A549 (cell line): ENCODE data around the gene LY6G5B. TPM values are rescaled to one million over a fixed set of nuclear protein-coding genes. Genes with fewer than 3 reads are reported as not detected.

ENCODE experiments used
- ATAC-seq, 2 experiments: fragments of 200-7000 bp in 1 of 2; fragments of >200 bp in 1 of 2; cut with Nextera tagmentation in 1 of 2; cut with Tn5 transposase in 1 of 2; 3 replicates each; pipeline versions ENCODE4 v1.8.0 to v1.9.1; 2018 to 2020; ENCODE audit warnings: mild to moderate bottlenecking in 1 of 2, moderate library complexity in 1 of 2
- CTCF ChIA-PET: fragments of 300-600 bp; sonication (Branson Sonifier 250); formaldehyde crosslinking; extraction: SDS; loops from one replicate; lab custom pipeline; 2021; ENCODE audit warnings: antibody characterized with exemption, inconsistent platforms; lab: Yijun Ruan, JAX
- POLR2A ChIA-PET: fragments of 350-600 bp; formaldehyde crosslinking; extraction: SDS; loops from one replicate; lab custom pipeline; 2021; ENCODE audit warnings: antibody characterized with exemption, inconsistent platforms; lab: Yijun Ruan, JAX
- DNase-seq, 2 experiments: peaks; one replicate each; pipeline versions ENCODE4 v3.0.0 to v3.0.0-alpha.2; 2011 to 2016; ENCODE audit warnings: low read depth in 1 of 2, low spot score in 1 of 2
- FAIRE-seq: peaks from 2 replicates; lab custom pipeline; 2011; peaks lifted over from hg19 to GRCh38; lab: Jason Lieb, UNC
- H3K27ac ChIP-seq, 2 experiments: fragments of >200 bp; sonication (Bioruptor Twin); formaldehyde crosslinking; 3 replicates each; pipeline ENCODE4 v1.5.1; 2016 to 2017
- H3K4me1 ChIP-seq: fragments of >200 bp; sonication (Bioruptor Twin); formaldehyde crosslinking; 3 replicates; pipeline ENCODE4 v1.6.1; 2016
- H3K4me2 ChIP-seq: fragments of >200 bp; sonication (Bioruptor Twin); formaldehyde crosslinking; 3 replicates; pipeline ENCODE4 v1.6.1; 2016
- H3K4me3 ChIP-seq: fragments of >200 bp; sonication (Bioruptor Twin); formaldehyde crosslinking; 3 replicates; pipeline ENCODE4 v1.5.1; 2016
- H3K9me3 ChIP-seq: fragments of >200 bp; sonication (Bioruptor Twin); formaldehyde crosslinking; 3 replicates; pipeline ENCODE4 v1.6.1; 2016
- ATOH8 ChIP-seq: fragments of 250-450 bp; sonication (Bioruptor Pico); IDR thresholded peaks from 2 replicates; pipeline ENCODE4 v1.5.0; 2020; ENCODE audit warnings: low read depth, mild to moderate bottlenecking, moderate library complexity
- BCL3 ChIP-seq: fragments of >200 bp; sonication (Bioruptor Twin); formaldehyde crosslinking; IDR thresholded peaks from 3 replicates; pipeline ENCODE4 v1.6.1; 2016
- BHLHE40 ChIP-seq: IDR thresholded peaks from 2 replicates; pipeline ENCODE4 v1.6.1; 2012; ENCODE audit warnings: low read depth, low read length, inconsistent platforms
- CBX2 ChIP-seq: fragments of 200-600 bp; sonication (generic); IDR thresholded peaks from 2 replicates; pipeline ENCODE4 v1.6.1; 2016; ENCODE audit warnings: low read depth, mild to moderate bottlenecking, borderline replicate concordance
- CEBPB ChIP-seq, 2 experiments: fragments of >200 bp in 1 of 2; sonication (Bioruptor Twin) in 1 of 2; formaldehyde crosslinking in 1 of 2; IDR thresholded peaks; 2 replicates each; pipeline ENCODE4 v1.6.1; 2012 to 2016
- CTCF ChIP-seq: fragments of >200 bp; sonication (Bioruptor Twin); formaldehyde crosslinking; IDR thresholded peaks from 3 replicates; pipeline ENCODE4 v1.5.1; 2016
- EHF ChIP-seq: fragments of 250-450 bp; sonication (Bioruptor Pico); IDR thresholded peaks from 2 replicates; pipeline ENCODE4 v1.5.0; 2020; ENCODE audit warnings: mild to moderate bottlenecking
- FOSB ChIP-seq: fragments of 250-450 bp; sonication (Bioruptor Pico); IDR thresholded peaks from 2 replicates; pipeline ENCODE4 v1.5.0; 2020; ENCODE audit warnings: mild to moderate bottlenecking, moderate library complexity
- FOSL2 ChIP-seq, 2 experiments: fragments of 450-650 bp in 1 of 2; fragments of >200 bp in 1 of 2; sonication (Bioruptor Twin) in 1 of 2; formaldehyde crosslinking; IDR thresholded peaks; 2 replicates each; pipeline versions ENCODE4 v1.5.0 to v1.6.1; 2016 to 2020; ENCODE audit warnings: mild to moderate bottlenecking in 1 of 2, moderate library complexity in 1 of 2
- GATA3 ChIP-seq: IDR thresholded peaks from 2 replicates; pipeline ENCODE4 v1.6.1; 2012; ENCODE audit warnings: borderline replicate concordance
- HEYL ChIP-seq: fragments of 250-450 bp; sonication (Bioruptor Pico); IDR thresholded peaks from 2 replicates; pipeline ENCODE4 v1.8.0; 2021; ENCODE audit warnings: mild to moderate bottlenecking, moderate library complexity
- HOXA7 ChIP-seq: fragments of 250-450 bp; sonication (Bioruptor Pico); IDR thresholded peaks from 2 replicates; pipeline ENCODE4 v1.5.0; 2020; ENCODE audit warnings: mild to moderate bottlenecking, moderate library complexity
- HOXB5 ChIP-seq: fragments of 250-450 bp; sonication (Bioruptor Pico); IDR thresholded peaks from 2 replicates; pipeline ENCODE4 v1.5.0; 2020; ENCODE audit warnings: mild to moderate bottlenecking, moderate library complexity
- JUN ChIP-seq, 2 experiments: fragments of >200 bp; sonication (Bioruptor Twin); formaldehyde crosslinking; IDR thresholded peaks; 2 replicates in 1 of 2; 3 replicates in 1 of 2; pipeline ENCODE4 v1.6.1; 2016 to 2017
- KDM1A ChIP-seq: fragments of 200-600 bp; sonication (generic); IDR thresholded peaks from 2 replicates; pipeline ENCODE4 v1.6.1; 2016; ENCODE audit warnings: low read depth, mild to moderate bottlenecking
- MAX ChIP-seq: IDR thresholded peaks from 2 replicates; pipeline ENCODE4 v1.6.1; 2012
- NFE2L2 ChIP-seq: fragments of 150-350 bp; conservative IDR thresholded peaks from 2 replicates; pipeline ENCODE4 v1.6.1; 2014; ENCODE audit warnings: low read length
- PBX3 ChIP-seq: IDR thresholded peaks from 2 replicates; pipeline ENCODE4 v1.6.1; 2012
- PHF8 ChIP-seq: fragments of 200-600 bp; sonication (generic); IDR thresholded peaks from 2 replicates; pipeline ENCODE4 v1.6.1; 2016; ENCODE audit warnings: low read depth, mild to moderate bottlenecking, antibody characterized with exemption, moderate library complexity, borderline replicate concordance
- POLR2A ChIP-seq: IDR thresholded peaks from 2 replicates; pipeline ENCODE4 v1.6.1; 2012; ENCODE audit warnings: mild to moderate bottlenecking, low read length
- RFX5 ChIP-seq: fragments of 450-650 bp; IDR thresholded peaks from 2 replicates; pipeline ENCODE4 v1.7.1; 2014; ENCODE audit warnings: antibody characterized with exemption, mild to moderate bottlenecking, moderate library complexity
- RNF2 ChIP-seq: fragments of 200-600 bp; sonication (generic); IDR thresholded peaks from 2 replicates; pipeline ENCODE4 v1.6.1; 2016; ENCODE audit warnings: low read depth, mild to moderate bottlenecking, antibody characterized with exemption, moderate library complexity, borderline replicate concordance
- TFCP2L1 ChIP-seq: fragments of 250-450 bp; sonication (Bioruptor Pico); IDR thresholded peaks from 2 replicates; pipeline ENCODE4 v1.5.0; 2021; ENCODE audit warnings: mild to moderate bottlenecking
- WGBS: methylation state at CpG from one replicate; pipeline ENCODE4 v1.1.6; 2017; ENCODE audit errors: missing lambda C conversion rate; 5-methylcytosine and 5-hydroxymethylcytosine counted together
- polyA plus RNA-seq, 4 experiments: library from polyadenylated mRNA; depleted of rRNA in 3 of 4; stranded (reverse); fragments of >200 nt; fragmentation: RNase III in 1 of 4; extraction: RNeasy Plus Mini Kit Qiagen cat#74134 plus additional on column Dnase treatment in 1 of 4; gene quantifications; 2 replicates in 3 of 4; 3 replicates in 1 of 4; pipeline ENCODE4 v1.2.3, GENCODE V29; 2011 to 2017

Gene LY6G5B
- polyA plus RNA-seq, 2 of the 4 experiments (the other 2 are of a cell fraction) = 5.9 to 9.9 TPM

GRCh38 chr6:31702405-31702818 lies 32.6 kb downstream of the LY6G5B start:
- peak; percentile 5 to 16; a peak in 3 of 6 replicates for ATAC-seq
- peaks cover 13% of the 10 kb centered on the region; the same call in 2 of the 3 replicates for H3K4me1 ChIP-seq
- H3K9me3 ChIP-seq = no peaks in the 10 kb centered on the region
- no peak for FAIRE-seq
- POLR2A ChIA-PET = interaction anchor here (1.2 kb wide), 3 partner anchors 27 to 160 kb away, joined by 3 to 4 read pairs (median 4); partner anchors contain the start of genes DDAH2, MSH5 and NEU1
- H3K27ac ChIP-seq = peak overlapping the region; percentile 84 to 92
- H3K4me3 ChIP-seq = peak overlapping the region; percentile 72
- H3K4me2 ChIP-seq = peak overlapping the region; percentile 81
- no peak for DNase-seq
- 13% methylated on average over 10 of the region's 10 CpGs for WGBS
- no peak for TF ChIP-seq RNF2
- TF ChIP-seq, all 56 proteins: peak for 0
- CTCF ChIA-PET = interaction anchor here (1.5 to 3.1 kb wide), 2 partner anchors 9 to 128 kb away, joined by 3 to 9 read pairs; no protein-coding TSS in a partner anchor

GRCh38 chr6:31702819-31703716 lies 33.3 kb downstream of the LY6G5B start, which contains the start of gene ABHD16A:
ABHD16A (minus strand) TSS chr6:31703324; CDS start chr6:31703281, 43 bp downstream.
- peak within 1 kb of the TSS; percentile 84 to 92 for H3K27ac ChIP-seq
- no peak for TF ChIP-seq BHLHE40
- TF ChIP-seq TFCP2L1 (CRISPR knock-in tag) = no peak
- peak; percentile 43 to 73; a peak in 3 of 5 replicates for TF ChIP-seq JUN (IDR thresholded peaks at IDR 0.05)
- no peak for TF ChIP-seq HOXB5 (CRISPR knock-in tag)
- TF ChIP-seq HOXA7 (CRISPR knock-in tag) = no peak
- TF ChIP-seq GATA3 = peak; percentile 46; the same call in 1 of the 2 replicates
- no peak for TF ChIP-seq KDM1A
- TF ChIP-seq EHF (CRISPR knock-in tag) = no peak
- TF ChIP-seq NFE2L2 = no peak
- TF ChIP-seq PHF8 = peak; percentile 96
- peak; percentile 80 for TF ChIP-seq POLR2A
- peak; percentile 86; the same call in 2 of the 3 replicates for TF ChIP-seq BCL3
- TF ChIP-seq CEBPB (IDR thresholded peaks at IDR 0.05) = peak; percentile 90 to 99
- peak within 1 kb of the TSS; percentile 72 for H3K4me3 ChIP-seq
- ChIA-PET POLR2A (interaction anchor here (0.5 to 1.6 kb wide), 9 partner anchors 22 to 398 kb away, joined by 3 to 7 read pairs (median 4); partner anchors contain the start of genes DDAH2, HSPA1B, MSH5 and NEU1), CTCF (interaction anchor here (0.7 to 3.1 kb wide), 6 partner anchors 9 to 187 kb away, joined by 3 to 9 read pairs (median 4); no protein-coding TSS in a partner anchor)
- FAIRE-seq (no peak), DNase-seq (peak; percentile 97), ATAC-seq (peak; percentile 97 to 98)
- no peaks in the 10 kb centered on the region for H3K9me3 ChIP-seq
- H3K4me1 ChIP-seq = peaks cover 13% of the 10 kb centered on the region; the same call in 2 of the 3 replicates
- peak within 1 kb of the TSS; percentile 81 for H3K4me2 ChIP-seq
- WGBS = under 1% methylated on average over 38 of the region's 54 CpGs

GRCh38 chr6:31705931-31706330 lies 36.2 kb downstream of the LY6G5B start:
- 66% methylated on average over 6 of the region's 6 CpGs for WGBS
- Histone ChIP-seq H3K4me2 (no peak overlapping the region), H3K4me1 (peaks cover 11% of the 10 kb centered on the region; the same call in 2 of the 3 replicates), H3K4me3 (no peak overlapping the region), H3K27ac (no peak overlapping the region), H3K9me3 (no peaks in the 10 kb centered on the region)
- POLR2A ChIA-PET = interaction anchor here (1.2 kb wide), 1 partner anchor 122 kb away, joined by 3 read pairs; the partner anchor contains the start of gene HSPA1B
- DNase-seq (no peak), FAIRE-seq (no peak), ATAC-seq (no peak)
- TF ChIP-seq TFCP2L1 (CRISPR knock-in tag) = no peak
- no peak for TF ChIP-seq PBX3
- TF ChIP-seq CTCF = no peak
- no peak for TF ChIP-seq CBX2
- no peak for TF ChIP-seq FOSL2 (IDR thresholded peaks at IDR 0.05)
- TF ChIP-seq FOSL2 (CRISPR knock-in tag; IDR thresholded peaks at IDR 0.05) = no peak
- TF ChIP-seq FOSB (CRISPR knock-in tag) = no peak
- no peak for TF ChIP-seq BCL3
- TF ChIP-seq HEYL (CRISPR knock-in tag) = no peak
- no peak for TF ChIP-seq RFX5
- no peak for TF ChIP-seq MAX
- no peak for TF ChIP-seq ATOH8
- CTCF ChIA-PET = interaction anchor here (0.6 kb wide), 1 partner anchor 25 kb away, joined by 4 read pairs; the partner anchor contains the start of gene LY6G5C
